Nephron (organoid): ENCODE results near the gene PLCZ1.

ENCODE experiments used
- H3K27ac Mint-ChIP-seq, 3 experiments: 2 replicates each; pipeline ENCODE4 v1.8.0; 2020; ENCODE audit warnings: mixed read lengths in 3 of 3, mild to moderate bottlenecking in 2 of 3, moderate library complexity in 1 of 3
- H3K27me3 Mint-ChIP-seq: 2 replicates; pipeline ENCODE4 v1.8.0; 2021; ENCODE audit warnings: low read depth, mild to moderate bottlenecking, moderate library complexity, mixed read lengths
- H3K36me3 Mint-ChIP-seq: 2 replicates; pipeline ENCODE4 v1.8.0; 2020; ENCODE audit warnings: low read depth, mixed read lengths
- H3K4me1 Mint-ChIP-seq: 2 replicates; pipeline ENCODE4 v1.8.0; 2020; ENCODE audit warnings: mixed read lengths
- H3K4me3 Mint-ChIP-seq, 3 experiments: 2 replicates each; pipeline ENCODE4 v1.8.0; 2020; ENCODE audit warnings: mild to moderate bottlenecking in 3 of 3, mixed read lengths in 3 of 3, moderate library complexity in 2 of 3
- H3K9me3 Mint-ChIP-seq: 2 replicates; pipeline ENCODE4 v1.8.0; 2020; ENCODE audit warnings: mixed read lengths
- CTCF ChIP-seq, 3 experiments: fragments of 200-600 bp; sonication (generic); IDR thresholded peaks; one replicate each; pipeline ENCODE4 v1.5.0; 2021; ENCODE audit warnings: antibody characterized with exemption in 3 of 3; ENCODE audit not compliant: unreplicated experiment in 3 of 3

The PLCZ1 gene

GRCh38 chr12:18676996-18677588 is 60.7 kb downstream of the PLCZ1 start:
- Mint-ChIP-seq H3K4me1 (peaks cover 13% of the 10 kb centered on the region), H3K4me3 (no peak overlapping the region), H3K27me3 (no peaks in the 10 kb centered on the region), H3K36me3 (no peaks in the 10 kb centered on the region), H3K9me3 (no peaks in the 10 kb centered on the region), H3K27ac (peak overlapping the region; percentile 55 to 77 (median 76))
- no peak for TF ChIP-seq CTCF (IDR thresholded peaks at IDR 0.05; ENCODE audit: unreplicated experiment in 3 of 3)

- no peak for TF ChIP-seq CTCF (IDR thresholded peaks at IDR 0.05; ENCODE audit: unreplicated experiment in 3 of 3)
- Mint-ChIP-seq H3K27ac (peak overlapping the region in 2 of 3 experiments; percentile 55 to 76), H3K4me1 (peaks cover 13% of the 10 kb centered on the region), H3K36me3 (no peaks in the 10 kb centered on the region), H3K9me3 (no peaks in the 10 kb centered on the region), H3K4me3 (no peak overlapping the region), H3K27me3 (no peaks in the 10 kb centered on the region)
Observed at GRCh38 chr12:18676141-18676540, 61.7 kb downstream of the PLCZ1 start.

- H3K27ac Mint-ChIP-seq: no peak overlapping the region
- peaks cover 43% of the 10 kb centered on the region for H3K9me3 Mint-ChIP-seq
- no peak overlapping the region for H3K4me3 Mint-ChIP-seq
- H3K4me1 Mint-ChIP-seq: no peaks in the 10 kb centered on the region
- no peak for TF ChIP-seq CTCF (IDR thresholded peaks at IDR 0.05; ENCODE audit: unreplicated experiment in 3 of 3)
- H3K36me3 Mint-ChIP-seq: no peaks in the 10 kb centered on the region
- no peaks in the 10 kb centered on the region for H3K27me3 Mint-ChIP-seq
Observed at GRCh38 chr12:18658829-18659228, 79.0 kb downstream of the PLCZ1 start.

- Mint-ChIP-seq H3K9me3 (peaks cover 42% of the 10 kb centered on the region), H3K27me3 (no peaks in the 10 kb centered on the region), H3K4me1 (no peaks in the 10 kb centered on the region), H3K4me3 (no peak overlapping the region), H3K27ac (no peak overlapping the region), H3K36me3 (no peaks in the 10 kb centered on the region)
- TF ChIP-seq CTCF (IDR thresholded peaks at IDR 0.05; ENCODE audit: unreplicated experiment in 3 of 3): no peak
Observed at GRCh38 chr12:18658179-18658578, 79.6 kb downstream of the PLCZ1 start.

GRCh38 chr12:18655351-18655750 is 82.5 kb downstream of the PLCZ1 start:
- Mint-ChIP-seq H3K27ac (no peak overlapping the region), H3K27me3 (no peaks in the 10 kb centered on the region), H3K4me1 (no peaks in the 10 kb centered on the region), H3K36me3 (no peaks in the 10 kb centered on the region), H3K4me3 (no peak overlapping the region), H3K9me3 (peaks cover 21% of the 10 kb centered on the region)
- no peak for TF ChIP-seq CTCF (IDR thresholded peaks at IDR 0.05; ENCODE audit: unreplicated experiment in 3 of 3)

GRCh38 chr12:18653465-18653864 is 84.3 kb downstream of the PLCZ1 start:
- Mint-ChIP-seq H3K9me3 (peaks cover 14% of the 10 kb centered on the region), H3K36me3 (no peaks in the 10 kb centered on the region), H3K27ac (no peak overlapping the region), H3K4me1 (peaks cover 5% of the 10 kb centered on the region), H3K4me3 (no peak overlapping the region), H3K27me3 (no peaks in the 10 kb centered on the region)
- no peak for TF ChIP-seq CTCF (IDR thresholded peaks at IDR 0.05; ENCODE audit: unreplicated experiment in 3 of 3)
